Ectodermal cell (in vitro differentiated cells): ENCODE results near the gene FKBP1C. TPM values are rescaled to one million over a fixed set of nuclear protein-coding genes. Genes with fewer than 3 reads are reported as not detected.
"Not testable (repeated sequence)": the region's sequence is repeated elsewhere in the genome, so short reads cannot be mapped to it uniquely, and the experiment has no call there.

Source experiments
- H3K27ac ChIP-seq: 2 replicates; pipeline ENCODE4 v1.7.0; 2013; ENCODE audit warnings: mild to moderate bottlenecking, low read depth, low read length; ENCODE audit not compliant: insufficient read depth, poor library complexity, severe bottlenecking
- H3K27me3 ChIP-seq: 2 replicates; pipeline ENCODE4 v1.7.0; 2013; ENCODE audit warnings: mild to moderate bottlenecking, low read length; ENCODE audit not compliant: insufficient read depth, control insufficient read depth, poor library complexity, severe bottlenecking
- H3K36me3 ChIP-seq: one replicate; pipeline ENCODE4 v1.7.0; 2013; ENCODE audit warnings: low read length; ENCODE audit not compliant: control insufficient read depth, insufficient read depth
- H3K4me1 ChIP-seq: one replicate; pipeline ENCODE4 v1.7.0; 2013; ENCODE audit warnings: low read length; ENCODE audit not compliant: control insufficient read depth, insufficient read depth
- H3K4me3 ChIP-seq: 2 replicates; pipeline ENCODE4 v1.7.0; 2013; ENCODE audit warnings: low read depth, low read length, control low read depth; ENCODE audit not compliant: insufficient read depth
- H3K9me3 ChIP-seq: 2 replicates; pipeline ENCODE4 v1.7.0; 2013; ENCODE audit warnings: mild to moderate bottlenecking, low read length, moderate library complexity; ENCODE audit not compliant: control insufficient read depth
- WGBS, 2 experiments: methylation state at CpG; one replicate each; pipeline ENCODE4 v1.1.7; 2013; ENCODE audit warnings: missing lambda C conversion rate in 2 of 2; 5-methylcytosine and 5-hydroxymethylcytosine counted together
- polyA plus RNA-seq, 4 experiments: library from polyadenylated mRNA; stranded (reverse); fragments of 50-300 nt; gene quantifications; one replicate each; pipeline ENCODE4 v1.2.3, GENCODE V29; 2013

FKBP1C gene
- polyA plus RNA-seq (2013, experiment 1 of 4) = 0.48 TPM
- polyA plus RNA-seq (2013, experiment 2 of 4) = 0.68 TPM
- 0.96 TPM for polyA plus RNA-seq (2013, experiment 3 of 4)
- 0.73 TPM for polyA plus RNA-seq (2013, experiment 4 of 4)

DNA sequence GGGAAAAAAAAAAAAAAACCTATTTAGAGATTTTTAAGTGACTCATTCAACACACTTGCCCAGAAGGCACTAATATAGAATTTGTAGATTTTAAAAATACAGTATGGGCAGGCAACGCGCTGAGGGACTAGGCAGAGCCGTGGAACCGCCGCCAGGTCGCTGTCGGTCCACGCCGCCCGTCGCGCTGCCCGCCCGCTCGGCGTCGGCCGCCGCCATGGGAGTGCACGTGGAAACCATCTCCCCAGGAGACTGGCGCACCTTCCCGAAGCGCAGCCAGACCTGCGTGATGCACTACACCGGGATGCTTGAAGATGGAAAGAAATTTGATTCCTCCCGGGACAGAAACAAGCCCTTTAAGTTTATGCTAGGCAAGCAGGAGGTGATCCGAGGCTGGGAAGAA lies at the start of gene FKBP1C:
FKBP1C (plus strand) TSS at position 127 of the 400 bp plus-strand sequence.
- 93% methylated on average over 27 of the region's 27 CpGs for WGBS, 2 experiments
- not testable (repeated sequence) for H3K27ac ChIP-seq, H3K36me3 ChIP-seq, H3K9me3 ChIP-seq, H3K4me1 ChIP-seq, H3K27me3 ChIP-seq, H3K4me3 ChIP-seq

DNA sequence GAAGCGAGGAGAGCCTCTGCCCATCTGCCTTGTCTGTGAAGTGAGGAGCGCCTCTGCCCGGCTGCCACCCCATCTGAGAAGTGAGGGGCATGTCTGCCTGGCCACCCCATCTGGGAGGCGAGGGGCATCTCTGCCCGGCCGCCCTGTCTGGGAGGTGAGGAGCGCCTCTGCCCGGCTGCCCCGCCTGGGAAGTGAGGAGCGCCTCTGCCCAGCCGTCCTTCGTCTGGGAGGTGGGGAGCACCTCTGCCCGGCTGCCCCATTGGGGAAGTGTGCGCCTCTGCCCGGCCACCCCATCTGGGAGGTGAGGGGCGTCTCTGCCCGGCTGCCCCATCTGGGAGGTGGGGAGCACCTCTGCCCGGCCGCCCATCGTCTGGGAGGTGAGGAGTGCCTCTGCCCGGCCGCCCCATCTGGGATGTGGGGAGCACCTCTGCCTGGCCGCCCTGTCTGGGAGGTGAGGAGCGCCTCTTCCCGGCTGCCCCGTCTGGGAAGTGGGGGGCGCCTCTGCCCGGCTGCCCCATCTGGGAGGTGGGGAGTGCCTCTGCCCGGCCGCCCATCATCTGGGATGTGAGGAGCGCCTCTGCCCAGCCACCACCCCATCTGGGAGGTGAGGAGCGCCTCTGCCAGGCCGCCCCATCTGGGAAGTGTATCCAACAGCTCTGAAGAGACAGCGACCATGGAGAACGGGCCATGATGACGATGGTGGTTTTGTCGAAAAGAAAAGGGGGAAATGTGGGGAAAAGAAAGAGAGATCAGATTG lies 47.0 kb upstream of the FKBP1C start:
- not testable (repeated sequence) for H3K27ac ChIP-seq, H3K27me3 ChIP-seq, H3K36me3 ChIP-seq, H3K9me3 ChIP-seq, H3K4me3 ChIP-seq, H3K4me1 ChIP-seq
- 84% methylated on average over 33 to 34 of the region's 37 CpGs for WGBS, 2 experiments

GRCh38 chr6:63174173-63174572 lies 37.1 kb upstream of the FKBP1C start:
- Histone ChIP-seq H3K4me3 (no peak overlapping the region), H3K36me3 (no peaks in the 10 kb centered on the region), H3K9me3 (no peaks in the 10 kb centered on the region), H3K27ac (no peak overlapping the region), H3K4me1 (no peaks in the 10 kb centered on the region), H3K27me3 (no peaks in the 10 kb centered on the region)
- WGBS, 2 experiments = no CpG with 5 or more reads among the region's 1 CpG

DNA sequence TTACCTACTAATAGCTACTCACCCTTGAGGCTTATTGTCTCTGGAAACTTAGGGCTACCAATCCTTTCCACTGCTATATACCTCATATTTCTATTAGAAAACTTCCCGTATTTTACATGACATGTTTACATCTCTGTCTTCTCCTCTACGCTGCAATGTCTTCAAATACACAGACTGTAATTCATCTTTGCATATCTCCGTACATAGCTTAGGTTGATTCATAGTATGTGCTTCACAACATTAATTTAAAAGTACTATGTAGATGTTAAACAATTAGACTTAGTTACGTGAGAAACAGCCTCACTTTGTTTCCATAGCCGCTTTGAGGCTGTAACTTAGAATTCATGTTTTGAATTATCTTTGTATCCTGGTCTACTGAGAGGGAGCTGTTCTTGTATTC lies 35.1 kb upstream of the FKBP1C start:
- Histone ChIP-seq H3K27me3 (no peaks in the 10 kb centered on the region), H3K27ac (no peak overlapping the region)
- WGBS, 2 experiments = 94 to 95% methylated on average over 4 of the region's 5 CpGs

DNA sequence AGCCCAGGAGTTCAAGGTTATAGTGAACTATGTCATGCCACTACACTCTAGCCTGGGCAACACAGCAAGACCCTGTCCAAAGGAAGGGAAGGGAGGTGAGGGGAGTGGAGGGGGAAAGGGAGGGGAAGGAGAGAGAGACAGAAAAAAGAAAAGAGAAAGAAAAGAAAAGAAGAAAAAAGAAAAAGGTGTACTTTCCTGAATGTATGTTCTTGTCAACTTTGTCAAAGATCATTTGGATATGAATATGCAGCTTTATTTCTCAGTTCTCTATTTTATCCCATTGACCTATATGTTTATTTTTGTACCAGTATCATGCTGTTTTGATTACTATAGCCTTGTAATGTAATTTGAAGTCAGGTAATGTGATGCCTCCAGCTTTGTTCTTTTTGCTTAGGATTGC lies 30.9 kb upstream of the FKBP1C start:
- Histone ChIP-seq H3K4me1 (no peaks in the 10 kb centered on the region), H3K9me3 (no peaks in the 10 kb centered on the region), H3K27me3 (no peaks in the 10 kb centered on the region), H3K4me3 (no peak overlapping the region), H3K27ac (no peak overlapping the region), H3K36me3 (no peaks in the 10 kb centered on the region)

More for the DNA sequence above, 35.1 kb upstream of the FKBP1C start:
- no peaks in the 10 kb centered on the region for H3K4me1 ChIP-seq
- no peak overlapping the region for H3K4me3 ChIP-seq
- no peaks in the 10 kb centered on the region for H3K36me3 ChIP-seq
- H3K9me3 ChIP-seq = no peaks in the 10 kb centered on the region

- no peaks in the 10 kb centered on the region for H3K4me1 ChIP-seq
- no peak overlapping the region for H3K4me3 ChIP-seq
- no peaks in the 10 kb centered on the region for H3K9me3 ChIP-seq
- H3K27me3 ChIP-seq = no peaks in the 10 kb centered on the region
- H3K27ac ChIP-seq = no peak overlapping the region
- no peaks in the 10 kb centered on the region for H3K36me3 ChIP-seq
Observed at GRCh38 chr6:63186970-63187369, 24.3 kb upstream of the FKBP1C start.

- H3K4me1 ChIP-seq = no peaks in the 10 kb centered on the region
- no peak overlapping the region for H3K27ac ChIP-seq
- no peaks in the 10 kb centered on the region for H3K9me3 ChIP-seq
- no peak overlapping the region for H3K4me3 ChIP-seq
- no peaks in the 10 kb centered on the region for H3K36me3 ChIP-seq
- H3K27me3 ChIP-seq = no peaks in the 10 kb centered on the region
Observed at GRCh38 chr6:63188828-63189227, 22.4 kb upstream of the FKBP1C start.

DNA sequence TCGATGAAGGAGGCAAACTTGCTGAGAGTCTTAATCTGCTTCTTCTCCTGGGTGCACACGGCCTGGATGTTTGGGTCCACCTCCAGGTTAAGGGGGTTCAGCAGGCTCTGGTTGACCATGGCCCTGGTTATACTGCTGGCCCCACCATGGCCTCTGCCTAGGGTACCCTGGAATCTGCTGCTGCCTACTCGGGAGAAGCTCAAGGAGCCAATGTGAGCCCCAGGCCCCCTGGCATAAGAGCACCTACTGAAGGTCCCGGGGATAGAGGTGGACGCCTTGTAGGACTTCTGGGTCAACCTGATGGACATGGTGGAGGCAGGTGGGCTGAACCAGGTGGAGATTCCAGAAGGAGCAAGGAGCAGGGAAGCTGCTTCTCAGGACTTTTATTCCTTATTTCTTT lies 17.9 kb upstream of the FKBP1C start:
- H3K27ac ChIP-seq = no peak overlapping the region
- no peaks in the 10 kb centered on the region for H3K4me1 ChIP-seq
- H3K27me3 ChIP-seq = no peaks in the 10 kb centered on the region
- H3K36me3 ChIP-seq = no peaks in the 10 kb centered on the region
- H3K9me3 ChIP-seq = no peaks in the 10 kb centered on the region
- no peak overlapping the region for H3K4me3 ChIP-seq
- 95% methylated on average over 5 of the region's 5 CpGs for WGBS, 2 experiments

GRCh38 chr6:63197741-63198140 lies 13.5 kb upstream of the FKBP1C start:
- Histone ChIP-seq H3K27me3 (no peaks in the 10 kb centered on the region), H3K36me3 (no peaks in the 10 kb centered on the region), H3K4me1 (no peaks in the 10 kb centered on the region), H3K9me3 (no peaks in the 10 kb centered on the region), H3K27ac (no peak overlapping the region), H3K4me3 (no peak overlapping the region)

GRCh38 chr6:63213325-63213724 lies 2.1 kb downstream of the FKBP1C start:
- H3K27ac ChIP-seq = no peak overlapping the region
- H3K36me3 ChIP-seq = no peaks in the 10 kb centered on the region
- H3K27me3 ChIP-seq = no peaks in the 10 kb centered on the region
- no peaks in the 10 kb centered on the region for H3K4me1 ChIP-seq
- H3K9me3 ChIP-seq = peaks cover 3% of the 10 kb centered on the region
- WGBS, 2 experiments = 84 to 93% methylated on average over 1 of the region's 2 CpGs
- no peak overlapping the region for H3K4me3 ChIP-seq

DNA sequence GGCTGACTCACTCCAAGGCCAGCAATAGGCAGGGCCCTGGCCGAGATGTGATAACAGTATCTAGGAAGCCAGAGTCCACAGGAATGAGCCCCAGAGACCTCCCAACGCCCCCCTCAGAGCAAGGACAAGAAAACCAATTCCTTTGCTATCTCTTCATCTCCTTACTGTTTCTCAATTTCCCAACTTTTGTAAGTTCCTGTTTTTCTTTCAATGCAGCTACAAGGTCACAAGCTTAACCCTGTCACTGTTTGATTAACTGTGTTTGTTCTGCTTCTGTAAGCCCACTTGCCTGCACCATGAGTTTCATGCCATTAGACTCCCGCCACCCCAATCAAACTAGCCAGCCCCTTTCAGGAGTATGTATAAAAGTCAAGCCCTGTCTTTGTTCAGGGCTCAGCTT lies 3.5 kb downstream of the FKBP1C start:
- Histone ChIP-seq H3K27ac (no peak overlapping the region), H3K27me3 (no peaks in the 10 kb centered on the region), H3K4me3 (no peak overlapping the region), H3K9me3 (peaks cover 3% of the 10 kb centered on the region), H3K4me1 (no peaks in the 10 kb centered on the region), H3K36me3 (no peaks in the 10 kb centered on the region)
- 59 to 63% methylated on average over 3 of the region's 3 CpGs for WGBS, 2 experiments
